Thyroid gland (tissue), 4 donors: ENCODE data around the gene KRT6B.
"Not testable (repeated sequence)": the region's sequence is repeated elsewhere in the genome, so short reads cannot be mapped to it uniquely, and the experiment has no call there.

Experiments
- CTCF ChIP-seq, 6 experiments: fragments of 200-600 bp in 3 of 6; fragments of 450-650 bp in 3 of 6; sonication (generic) in 3 of 6; IDR thresholded peaks; one replicate each; pipeline ENCODE4 v1.5.1; 2016 to 2019; ENCODE audit warnings: antibody characterized with exemption in 6 of 6, mild to moderate bottlenecking in 2 of 6, inconsistent platforms in 1 of 6, moderate library complexity in 1 of 6
- POLR2A ChIP-seq, 2 donors: fragments of 450-650 bp; IDR thresholded peaks; one replicate each; pipeline ENCODE4 v1.6.1; 2017; ENCODE audit warnings: antibody characterized with exemption in 2 of 2, mild to moderate bottlenecking in 2 of 2, moderate library complexity in 1 of 2

DNA sequence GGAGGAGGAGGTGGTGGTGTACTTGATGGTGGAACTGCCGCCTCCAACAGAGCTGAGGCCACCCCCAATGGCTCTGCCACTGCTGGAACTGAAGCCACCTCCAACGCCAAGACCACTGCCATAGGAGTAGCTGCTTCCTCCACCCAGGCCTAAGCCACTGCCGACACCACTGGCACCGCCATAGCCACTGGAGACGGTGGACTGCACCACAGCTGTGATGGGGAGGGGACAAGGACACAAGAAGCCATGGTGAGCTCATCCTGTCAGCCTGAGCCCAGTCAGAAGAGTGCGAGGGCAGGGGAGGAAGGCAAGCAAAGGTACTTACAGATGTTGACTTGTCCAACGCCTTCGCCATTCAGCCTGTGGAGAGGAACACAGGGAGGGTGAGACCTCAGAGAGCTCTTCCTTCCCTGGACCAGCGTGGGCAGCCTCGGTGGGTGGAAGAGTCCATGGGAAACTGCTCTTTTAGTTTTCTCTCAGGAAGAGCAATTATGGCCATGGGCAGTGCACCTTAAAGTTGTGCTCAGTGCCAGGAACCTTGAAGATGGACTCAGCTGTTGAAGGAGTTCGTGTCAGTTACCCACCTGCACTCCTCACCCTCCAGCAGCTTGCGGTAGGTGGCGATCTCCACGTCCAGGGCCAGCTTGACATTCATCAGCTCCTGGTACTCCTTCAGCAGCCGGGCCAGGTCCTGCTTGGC is 35.9 kb upstream of the KRT6B start:
- not testable (repeated sequence) for TF ChIP-seq CTCF, POLR2A (IDR thresholded peaks at IDR 0.05)
